HG02970 (cell line): ENCODE data around the gene SLC6A20.

Source experiments
- ATAC-seq: cut with Tn5 transposase; IDR thresholded peaks from one replicate; pipeline ENCODE4 v1.9.1; 2021; ENCODE audit warnings: mild to moderate bottlenecking, moderate library complexity, moderate number of reproducible peaks; ENCODE audit not compliant: unreplicated experiment, low FRiP score

SLC6A20 gene

GRCh38 chr3:45736707-45737106 is 59.6 kb downstream of the SLC6A20 start:
- ATAC-seq: no peak

GRCh38 chr3:45730409-45731154 is 65.8 kb downstream of the SLC6A20 start:
- ATAC-seq: no peak

GRCh38 chr3:45729614-45730013 is 66.7 kb downstream of the SLC6A20 start:
- no peak for ATAC-seq

- ATAC-seq: no peak
Measured at GRCh38 chr3:45724911-45725310, 71.4 kb downstream of the SLC6A20 start.

GRCh38 chr3:45719655-45720487 is 76.5 kb downstream of the SLC6A20 start:
- ATAC-seq: no peak

- no peak for ATAC-seq
Measured at GRCh38 chr3:45716790-45717336, 79.5 kb downstream of the SLC6A20 start.

- no peak for ATAC-seq
Measured at GRCh38 chr3:45715945-45716344, 80.4 kb downstream of the SLC6A20 start.

GRCh38 chr3:45712434-45713110 is 83.8 kb downstream of the SLC6A20 start:
- no peak for ATAC-seq

- no peak for ATAC-seq
Measured at GRCh38 chr3:45711931-45712330, 84.4 kb downstream of the SLC6A20 start.

GRCh38 chr3:45705839-45706808 is 90.2 kb downstream of the SLC6A20 start:
- no peak for ATAC-seq
